ENCODE measurements around the gene SNX1.

Gene SNX1

DNA sequence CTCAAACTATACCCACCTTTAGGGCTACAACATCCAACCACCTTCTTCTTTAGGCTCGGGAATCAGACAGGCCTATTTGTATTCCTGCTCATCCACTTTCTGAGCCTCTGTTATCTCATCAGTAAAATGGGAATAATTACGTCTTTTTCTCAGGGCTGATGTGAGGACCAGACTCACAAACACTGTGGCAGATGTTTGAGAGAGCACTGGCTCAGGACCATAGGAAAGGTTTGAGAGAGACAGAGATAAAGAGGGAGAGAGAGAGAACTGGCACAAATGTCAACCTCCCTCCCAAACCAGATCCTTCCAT, 44.7 kb upstream of the SNX1 start:
- POLR2A ChIA-PET = no interaction called here
- TF ChIP-seq KLF7 (tag by site-specific recombination; IDR thresholded peaks at IDR 0.05; ENCODE audit: borderline replicate concordance) (no peak), ZFP69B (tag by site-specific recombination; IDR thresholded peaks at IDR 0.05) (no peak), ZNF843 (tag by site-specific recombination; IDR thresholded peaks at IDR 0.05) (no peak), ZFP41 (tag by site-specific recombination; IDR thresholded peaks at IDR 0.05; ENCODE audit: borderline replicate concordance) (no peak), ZEB2 (tag by site-specific recombination; IDR thresholded peaks at IDR 0.05) (no peak), BCL11B (tag by site-specific recombination; IDR thresholded peaks at IDR 0.05; ENCODE audit: low read depth) (no peak), ZNF777 (tag by site-specific recombination; IDR thresholded peaks at IDR 0.05; ENCODE audit: borderline replicate concordance) (no peak), ZNF473 (tag by site-specific recombination; IDR thresholded peaks at IDR 0.05) (no peak), ZNF214 (tag by site-specific recombination; IDR thresholded peaks at IDR 0.05; ENCODE audit: borderline replicate concordance) (no peak), HOXC10 (CRISPR knock-in tag; IDR thresholded peaks at IDR 0.05) (no peak), EGR2 (tag by site-specific recombination; IDR thresholded peaks at IDR 0.05; ENCODE audit: low read depth) (no peak), KLF8 (tag by site-specific recombination; IDR thresholded peaks at IDR 0.05) (no peak)
- TF ChIP-seq, protein P1, sequence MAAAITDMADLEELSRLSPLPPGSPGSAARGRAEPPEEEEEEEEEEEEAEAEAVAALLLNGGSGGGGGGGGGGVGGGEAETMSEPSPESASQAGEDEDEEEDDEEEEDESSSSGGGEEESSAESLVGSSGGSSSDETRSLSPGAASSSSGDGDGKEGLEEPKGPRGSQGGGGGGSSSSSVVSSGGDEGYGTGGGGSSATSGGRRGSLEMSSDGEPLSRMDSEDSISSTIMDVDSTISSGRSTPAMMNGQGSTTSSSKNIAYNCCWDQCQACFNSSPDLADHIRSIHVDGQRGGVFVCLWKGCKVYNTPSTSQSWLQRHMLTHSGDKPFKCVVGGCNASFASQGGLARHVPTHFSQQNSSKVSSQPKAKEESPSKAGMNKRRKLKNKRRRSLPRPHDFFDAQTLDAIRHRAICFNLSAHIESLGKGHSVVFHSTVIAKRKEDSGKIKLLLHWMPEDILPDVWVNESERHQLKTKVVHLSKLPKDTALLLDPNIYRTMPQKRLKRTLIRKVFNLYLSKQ (tag by site-specific recombination; IDR thresholded peaks at IDR 0.05; ENCODE audit: borderline replicate concordance) = no peak
- H3K4me3 ChIP-seq (ENCODE audit: low read depth, low read length) = no peak overlapping the region
- no peaks in the 10 kb centered on the region for H3K9me3 ChIP-seq (ENCODE audit: control insufficient read depth, insufficient read depth, low read depth, low read length)
- H3K4me1 ChIP-seq (ENCODE audit: control insufficient read depth, insufficient read depth, low read length) = 0 out of 2 replicates have a peak, but pooled peaks cover 3% of the 10 kb centered on the region
- H3K27ac ChIP-seq (ENCODE audit: extremely low read depth, low read depth, low read length) = no peak overlapping the region
- CTCF ChIA-PET = interaction anchor here (1.2 kb wide), 1 partner anchor 106 kb away, joined by 3 read pairs; no protein-coding TSS in a partner anchor
- no peaks in the 10 kb centered on the region for H3K36me3 ChIP-seq (ENCODE audit: control insufficient read depth in 2 of 2, insufficient read depth in 1 of 2, low read length in 2 of 2)

DNA sequence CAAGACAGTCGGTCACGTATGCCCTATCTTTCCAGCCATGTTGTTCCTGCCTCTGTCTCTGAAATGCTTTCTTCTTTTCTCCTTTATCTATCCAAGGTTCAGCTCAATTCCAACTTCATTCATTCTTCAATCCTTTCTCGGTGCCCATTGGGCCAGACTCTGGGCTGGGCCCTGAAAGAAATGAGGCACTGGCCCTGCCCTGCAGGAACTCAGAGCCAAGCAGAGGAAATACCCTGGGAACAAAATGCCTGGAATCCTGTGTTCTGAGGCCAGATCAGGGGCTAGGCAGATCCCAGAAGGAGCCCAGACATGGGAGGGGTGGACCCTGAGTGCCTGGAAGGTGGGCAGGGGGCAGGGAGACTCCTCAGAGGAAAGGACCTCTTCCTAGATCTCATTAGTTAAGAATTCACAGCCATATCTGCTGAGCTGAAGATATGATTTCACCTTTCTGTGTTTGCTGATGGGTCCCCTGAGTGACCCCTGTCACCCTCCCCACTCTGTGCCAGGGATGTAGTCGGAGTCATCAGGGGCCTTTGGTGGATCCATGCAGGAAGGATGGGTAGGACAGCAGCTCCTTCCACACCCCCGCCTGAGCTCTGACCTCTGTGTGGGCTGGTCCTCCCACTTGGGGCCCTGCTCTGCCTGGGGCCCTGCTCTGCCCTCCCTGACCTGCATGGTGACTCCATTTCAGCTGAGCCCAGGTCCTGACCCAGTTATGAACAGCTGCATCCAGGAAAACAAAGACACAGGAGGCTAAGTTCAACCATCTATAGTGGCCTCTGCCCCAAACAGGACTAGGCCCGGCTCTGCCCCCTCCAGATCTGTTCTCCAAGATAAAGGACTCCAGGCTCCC, 44.1 kb upstream of the SNX1 start:
- Histone ChIP-seq H3K4me3 (ENCODE audit: low read depth, low read length) (no peak overlapping the region), H3K36me3 (ENCODE audit: control insufficient read depth in 2 of 2, insufficient read depth in 1 of 2, low read length in 2 of 2) (no peaks in the 10 kb centered on the region), H3K27ac (ENCODE audit: extremely low read depth, low read depth, low read length) (no peak overlapping the region), H3K9me3 (ENCODE audit: control insufficient read depth, insufficient read depth, low read depth, low read length) (no peaks in the 10 kb centered on the region), H3K4me1 (ENCODE audit: control insufficient read depth, insufficient read depth, low read length) (0 out of 2 replicates have a peak, but pooled peaks cover 2% of the 10 kb centered on the region)
- CTCF ChIA-PET = interaction anchor here (1.0 kb wide), 1 partner anchor 442 kb away, joined by 3 read pairs; no protein-coding TSS in a partner anchor
- no peak for TF ChIP-seq KLF9 (tag by site-specific recombination; IDR thresholded peaks at IDR 0.05; ENCODE audit: low read depth)
- no peak for TF ChIP-seq ZNF157 (tag by site-specific recombination; IDR thresholded peaks at IDR 0.05)
- TF ChIP-seq ZNF610 (tag by site-specific recombination; IDR thresholded peaks at IDR 0.05; ENCODE audit: borderline replicate concordance) = no peak
- no peak for TF ChIP-seq ZFP41 (tag by site-specific recombination; IDR thresholded peaks at IDR 0.05; ENCODE audit: borderline replicate concordance)
- peak; percentile 56 for TF ChIP-seq ZFHX2 (tag by site-specific recombination; conservative IDR thresholded peaks at IDR 0.05)
- 0 out of 2 replicates have a peak, but pooled peaks have one; percentile 12 for TF ChIP-seq EGR2 (tag by site-specific recombination; IDR thresholded peaks at IDR 0.05; ENCODE audit: low read depth)
- TF ChIP-seq ZNF416 (tag by site-specific recombination; IDR thresholded peaks at IDR 0.05) = no peak
- TF ChIP-seq ELK4 (IDR thresholded peaks at IDR 0.05; ENCODE audit: borderline replicate concordance, low read depth, low read length) = no peak
- no peak for TF ChIP-seq ZFP3 (tag by site-specific recombination; IDR thresholded peaks at IDR 0.05; ENCODE audit: low read depth)
- TF ChIP-seq, protein P2, sequence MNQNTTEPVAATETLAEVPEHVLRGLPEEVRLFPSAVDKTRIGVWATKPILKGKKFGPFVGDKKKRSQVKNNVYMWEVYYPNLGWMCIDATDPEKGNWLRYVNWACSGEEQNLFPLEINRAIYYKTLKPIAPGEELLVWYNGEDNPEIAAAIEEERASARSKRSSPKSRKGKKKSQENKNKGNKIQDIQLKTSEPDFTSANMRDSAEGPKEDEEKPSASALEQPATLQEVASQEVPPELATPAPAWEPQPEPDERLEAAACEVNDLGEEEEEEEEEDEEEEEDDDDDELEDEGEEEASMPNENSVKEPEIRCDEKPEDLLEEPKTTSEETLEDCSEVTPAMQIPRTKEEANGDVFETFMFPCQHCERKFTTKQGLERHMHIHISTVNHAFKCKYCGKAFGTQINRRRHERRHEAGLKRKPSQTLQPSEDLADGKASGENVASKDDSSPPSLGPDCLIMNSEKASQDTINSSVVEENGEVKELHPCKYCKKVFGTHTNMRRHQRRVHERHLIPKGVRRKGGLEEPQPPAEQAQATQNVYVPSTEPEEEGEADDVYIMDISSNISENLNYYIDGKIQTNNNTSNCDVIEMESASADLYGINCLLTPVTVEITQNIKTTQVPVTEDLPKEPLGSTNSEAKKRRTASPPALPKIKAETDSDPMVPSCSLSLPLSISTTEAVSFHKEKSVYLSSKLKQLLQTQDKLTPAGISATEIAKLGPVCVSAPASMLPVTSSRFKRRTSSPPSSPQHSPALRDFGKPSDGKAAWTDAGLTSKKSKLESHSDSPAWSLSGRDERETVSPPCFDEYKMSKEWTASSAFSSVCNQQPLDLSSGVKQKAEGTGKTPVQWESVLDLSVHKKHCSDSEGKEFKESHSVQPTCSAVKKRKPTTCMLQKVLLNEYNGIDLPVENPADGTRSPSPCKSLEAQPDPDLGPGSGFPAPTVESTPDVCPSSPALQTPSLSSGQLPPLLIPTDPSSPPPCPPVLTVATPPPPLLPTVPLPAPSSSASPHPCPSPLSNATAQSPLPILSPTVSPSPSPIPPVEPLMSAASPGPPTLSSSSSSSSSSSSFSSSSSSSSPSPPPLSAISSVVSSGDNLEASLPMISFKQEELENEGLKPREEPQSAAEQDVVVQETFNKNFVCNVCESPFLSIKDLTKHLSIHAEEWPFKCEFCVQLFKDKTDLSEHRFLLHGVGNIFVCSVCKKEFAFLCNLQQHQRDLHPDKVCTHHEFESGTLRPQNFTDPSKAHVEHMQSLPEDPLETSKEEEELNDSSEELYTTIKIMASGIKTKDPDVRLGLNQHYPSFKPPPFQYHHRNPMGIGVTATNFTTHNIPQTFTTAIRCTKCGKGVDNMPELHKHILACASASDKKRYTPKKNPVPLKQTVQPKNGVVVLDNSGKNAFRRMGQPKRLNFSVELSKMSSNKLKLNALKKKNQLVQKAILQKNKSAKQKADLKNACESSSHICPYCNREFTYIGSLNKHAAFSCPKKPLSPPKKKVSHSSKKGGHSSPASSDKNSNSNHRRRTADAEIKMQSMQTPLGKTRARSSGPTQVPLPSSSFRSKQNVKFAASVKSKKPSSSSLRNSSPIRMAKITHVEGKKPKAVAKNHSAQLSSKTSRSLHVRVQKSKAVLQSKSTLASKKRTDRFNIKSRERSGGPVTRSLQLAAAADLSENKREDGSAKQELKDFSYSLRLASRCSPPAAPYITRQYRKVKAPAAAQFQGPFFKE (tag by site-specific recombination; IDR thresholded peaks at IDR 0.05; ENCODE audit: borderline replicate concordance) = no peak
- TF ChIP-seq, protein P3, sequence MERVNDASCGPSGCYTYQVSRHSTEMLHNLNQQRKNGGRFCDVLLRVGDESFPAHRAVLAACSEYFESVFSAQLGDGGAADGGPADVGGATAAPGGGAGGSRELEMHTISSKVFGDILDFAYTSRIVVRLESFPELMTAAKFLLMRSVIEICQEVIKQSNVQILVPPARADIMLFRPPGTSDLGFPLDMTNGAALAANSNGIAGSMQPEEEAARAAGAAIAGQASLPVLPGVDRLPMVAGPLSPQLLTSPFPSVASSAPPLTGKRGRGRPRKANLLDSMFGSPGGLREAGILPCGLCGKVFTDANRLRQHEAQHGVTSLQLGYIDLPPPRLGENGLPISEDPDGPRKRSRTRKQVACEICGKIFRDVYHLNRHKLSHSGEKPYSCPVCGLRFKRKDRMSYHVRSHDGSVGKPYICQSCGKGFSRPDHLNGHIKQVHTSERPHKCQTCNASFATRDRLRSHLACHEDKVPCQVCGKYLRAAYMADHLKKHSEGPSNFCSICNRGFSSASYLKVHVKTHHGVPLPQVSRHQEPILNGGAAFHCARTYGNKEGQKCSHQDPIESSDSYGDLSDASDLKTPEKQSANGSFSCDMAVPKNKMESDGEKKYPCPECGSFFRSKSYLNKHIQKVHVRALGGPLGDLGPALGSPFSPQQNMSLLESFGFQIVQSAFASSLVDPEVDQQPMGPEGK (tag by site-specific recombination; IDR thresholded peaks at IDR 0.05) = no peak
- no peak for TF ChIP-seq ZNF658 (tag by site-specific recombination; IDR thresholded peaks at IDR 0.05)
- no peak for TF ChIP-seq MEIS1 (CRISPR knock-in tag; IDR thresholded peaks at IDR 0.05; ENCODE audit: borderline replicate concordance)
- POLR2A ChIA-PET = no interaction called here

Data from HEK293 (cell line).